GM20000 (cell line): ENCODE measurements around the gene CAPN3.

ENCODE experiments used
- DNase-seq: peaks from one replicate; pipeline ENCODE4 v3.0.0; 2012; ENCODE audit warnings: low spot score
- CTCF ChIP-seq: IDR thresholded peaks from 2 replicates; pipeline ENCODE4 v1.5.1; 2012; ENCODE audit warnings: mild to moderate bottlenecking, control low read depth; ENCODE audit errors: extremely low read depth, missing control alignments

Gene CAPN3

DNA sequence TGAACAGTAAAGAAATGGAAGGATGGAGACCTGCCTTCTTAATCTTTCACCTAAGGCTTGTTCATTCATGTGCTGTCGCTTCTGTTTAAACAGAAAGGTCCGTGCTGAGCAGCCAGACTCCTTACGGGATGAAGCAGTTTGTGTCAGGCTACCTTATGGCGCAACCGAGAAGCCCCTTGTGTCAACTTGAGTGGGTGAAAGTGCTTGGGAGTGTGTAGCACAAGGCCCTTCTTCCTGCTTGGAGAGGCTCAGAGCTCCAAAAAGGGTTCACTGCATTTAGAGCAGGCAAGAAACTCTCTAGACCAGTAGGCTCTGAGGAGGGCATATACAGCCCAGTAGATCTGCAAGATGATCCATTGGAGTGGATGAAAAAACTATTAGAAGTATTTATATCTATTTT is 16.0 kb downstream of the CAPN3 start:
- DNase-seq = no peak
- no peak for TF ChIP-seq CTCF

GRCh38 chr15:42375941-42376340 is 16.6 kb downstream of the CAPN3 start:
- TF ChIP-seq CTCF = no peak
- no peak for DNase-seq

GRCh38 chr15:42378011-42378410 is 18.7 kb downstream of the CAPN3 start:
- DNase-seq = no peak
- TF ChIP-seq CTCF = no peak

- no peak for DNase-seq
- no peak for TF ChIP-seq CTCF
Measured at GRCh38 chr15:42384597-42384996, 25.3 kb downstream of the CAPN3 start.

- DNase-seq = peak; percentile 52
- peak; percentile 39 for TF ChIP-seq CTCF
Measured at GRCh38 chr15:42385206-42385979, 26.1 kb downstream of the CAPN3 start.

- DNase-seq = no peak
- no peak for TF ChIP-seq CTCF
Measured at GRCh38 chr15:42385980-42386700, 26.8 kb downstream of the CAPN3 start.

DNA sequence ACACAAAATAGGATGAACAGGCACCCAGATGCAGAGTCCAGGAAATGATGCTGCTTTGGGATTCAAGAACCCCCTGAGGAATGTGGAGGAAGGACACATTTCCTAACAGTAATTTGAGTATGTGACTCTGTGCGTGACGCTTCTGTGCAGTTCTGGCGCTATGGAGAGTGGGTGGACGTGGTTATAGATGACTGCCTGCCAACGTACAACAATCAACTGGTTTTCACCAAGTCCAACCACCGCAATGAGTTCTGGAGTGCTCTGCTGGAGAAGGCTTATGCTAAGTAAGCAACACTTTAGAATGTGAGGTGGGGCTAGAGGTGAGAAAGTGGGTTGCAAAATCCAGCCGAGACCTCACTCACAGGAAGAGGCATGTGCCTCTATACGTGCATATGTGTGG is 28.3 kb downstream of the CAPN3 start:
- TF ChIP-seq CTCF = no peak
- DNase-seq = no peak
